ENCODE measurements around the gene SMTNL2. TPM values are rescaled to one million over a fixed set of nuclear protein-coding genes. Genes with fewer than 3 reads are reported as not detected.

SMTNL2 gene
- total and polyA plus RNA-seq, 2 of the 4 experiments (the other 2 are of a cell fraction) = not detected

DNA sequence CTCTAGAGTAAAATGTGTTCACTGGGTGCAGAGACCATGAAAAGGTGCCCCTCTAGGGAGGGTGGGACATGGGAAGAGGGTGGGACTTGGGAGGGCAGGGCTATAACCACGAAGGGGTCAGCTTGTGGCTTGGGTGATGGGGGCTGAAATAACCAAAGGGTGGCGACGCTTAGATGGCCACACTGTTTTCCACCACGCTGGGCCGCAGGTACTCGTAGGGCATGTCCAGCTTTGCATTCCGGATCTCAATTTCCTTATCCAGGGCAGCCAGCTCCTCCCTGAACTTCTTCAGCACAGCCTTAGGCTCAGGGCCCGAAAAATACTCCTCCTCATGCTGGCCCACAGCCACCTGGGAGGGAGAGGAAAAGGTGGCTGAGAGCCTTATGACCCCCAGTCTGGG lies 47.1 kb downstream of the SMTNL2 start:
- no peaks in the 10 kb centered on the region for H3K9me1 ChIP-seq (ENCODE audit: insufficient read depth, low read length)
- H3K36me3 ChIP-seq (ENCODE audit: control insufficient read depth, insufficient read depth, low read length) = no peaks in the 10 kb centered on the region
- H4K20me1 ChIP-seq (ENCODE audit: insufficient read depth, low read length) = no peaks in the 10 kb centered on the region
- H2AK5ac ChIP-seq (ENCODE audit: low read depth, low read length) = no peak overlapping the region
- H2BK5ac ChIP-seq (ENCODE audit: low read depth, low read length, poor library complexity, severe bottlenecking) = no peak overlapping the region
- no peak for ATAC-seq (ENCODE audit: low read depth)
- H2BK15ac ChIP-seq (ENCODE audit: low read depth, low read length) = no peak overlapping the region
- no peak overlapping the region for H3K9ac ChIP-seq (ENCODE audit: low read depth, low read length)
- no peak overlapping the region for H2BK20ac ChIP-seq (ENCODE audit: low read depth, low read length)
- H3K27me3 ChIP-seq (ENCODE audit: control insufficient read depth, insufficient read depth, low read length) = peaks cover 21% of the 10 kb centered on the region
- intact Hi-C loops (cut with micrococcal nuclease) = no loop called here
- ChIA-PET CTCF (no interaction called here), POLR2A (ENCODE audit: unreplicated experiment) (no interaction called here)
- no peak overlapping the region for H3K18ac ChIP-seq (ENCODE audit: low read depth, low read length)
- H3K79me1 ChIP-seq (ENCODE audit: low read depth in 1 of 2, low read length in 2 of 2) = no peaks in the 10 kb centered on the region
- no peak overlapping the region for H2BK120ac ChIP-seq (ENCODE audit: low read depth, low read length)
- dilution Hi-C loops (cut with HindIII; ENCODE audit: low sequenced_read_pairs, unreplicated experiment) = no loop called here
- no TSS peak for BruUV-seq (replicated peaks)
- H3K14ac ChIP-seq (replicated peaks; ENCODE audit: low read depth, low read length) = no peak overlapping the region
- no peak overlapping the region for H3K23ac ChIP-seq (ENCODE audit: low read depth, low read length)
- DNase-seq = no peak
- H3K4me2 ChIP-seq (ENCODE audit: low read depth, low read length) = no peak overlapping the region
- no peak overlapping the region for H2AFZ ChIP-seq (replicated peaks; ENCODE audit: low read length, poor library complexity)
- no peak overlapping the region for H4K91ac ChIP-seq (ENCODE audit: insufficient read depth, low read depth, low read length)
- WGBS, 2 experiments (ENCODE audit: extremely low coverage in 2 of 2, insufficient read length in 1 of 2) = 92% methylated on average over 6 of the region's 8 CpGs; no CpG with 5 or more reads in 1 of the 2 experiments
- no peak overlapping the region for H2AK9ac ChIP-seq (replicated peaks; ENCODE audit: low read depth, low read length, poor library complexity)
- no peak overlapping the region for H3K4me3 ChIP-seq (ENCODE audit: insufficient read depth, low read depth, low read length)
- H3K56ac ChIP-seq (ENCODE audit: extremely low read depth, insufficient read depth, low read length) = no peak overlapping the region
- in situ Hi-C loops (cut with MboI; ENCODE audit: low sequenced_read_pairs) = no loop called here
- no peak overlapping the region for H3K27ac ChIP-seq (ENCODE audit: insufficient read depth, low read length)
- no peaks in the 10 kb centered on the region for H3K4me1 ChIP-seq (ENCODE audit: control insufficient read depth, insufficient read depth, low read length)
- H3K4ac ChIP-seq (ENCODE audit: low read depth, low read length) = no peak overlapping the region
- TF ChIP-seq POLR2A (IDR thresholded peaks at IDR 0.05; ENCODE audit: low read depth, low read length) (no peak), RFX5 (IDR thresholded peaks at IDR 0.05; ENCODE audit: low read depth, low read length) (no peak), SMC3 (IDR thresholded peaks at IDR 0.05; ENCODE audit: low read depth, low read length) (no peak), MAZ (IDR thresholded peaks at IDR 0.05; ENCODE audit: borderline replicate concordance, low read depth, low read length) (no peak), FOS (IDR thresholded peaks at IDR 0.05; ENCODE audit: low read depth, low read length) (no peak)
- no peaks in the 10 kb centered on the region for H3K9me3 ChIP-seq (ENCODE audit: control insufficient read depth, insufficient read depth, low read length)
- H4K8ac ChIP-seq (ENCODE audit: low read depth in 2 of 2, low read length in 2 of 2) = no peak overlapping the region
- H4K5ac ChIP-seq (ENCODE audit: low read depth, low read length) = no peak overlapping the region

Measured in IMR-90 (cell line).